ENCODE measurements around the gene KIAA0513. TPM values are rescaled to one million over a fixed set of nuclear protein-coding genes. Genes with fewer than 3 reads are reported as not detected.

KIAA0513 gene
- total and polyA plus RNA-seq, 2 of the 13 experiments (the other 11 are each of a cell fraction or from before 2014, with no cell fraction given), result 1.8 TPM

DNA sequence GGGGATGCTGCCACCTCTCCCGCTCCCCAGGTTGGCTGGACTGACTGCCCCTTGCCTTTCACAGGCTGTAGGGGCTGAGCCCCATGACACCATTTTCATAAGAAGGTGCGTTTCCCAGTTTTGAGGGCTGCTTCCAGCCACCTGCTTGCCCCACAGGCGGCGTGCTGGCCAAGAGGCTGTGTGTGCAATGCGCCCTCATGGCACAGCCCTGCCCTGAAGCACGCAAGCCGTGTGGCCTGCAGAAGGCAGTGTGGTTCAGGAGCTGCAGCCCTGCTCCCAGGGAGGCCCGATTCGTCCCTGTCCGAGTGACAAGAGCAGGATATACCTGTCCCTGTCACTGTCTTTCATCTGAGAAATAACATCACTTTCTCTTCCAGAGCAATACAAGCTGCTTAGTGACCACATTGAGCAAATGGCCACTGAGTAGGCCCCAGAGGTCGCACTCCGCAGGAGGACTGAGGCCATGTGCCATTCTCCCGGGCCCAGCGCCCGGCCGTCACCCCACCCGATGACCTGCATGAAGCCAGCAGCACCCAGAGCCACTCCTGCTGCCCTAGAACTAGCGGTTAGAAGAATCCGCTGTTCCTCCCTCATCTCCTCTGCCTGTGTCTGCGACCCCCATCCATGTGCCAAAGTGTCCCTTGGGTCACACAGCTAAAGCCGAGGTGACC, 60.4 kb downstream of the KIAA0513 start:
- no TSS peak for BruUV-seq (replicated peaks)
- H3K27ac ChIP-seq (ENCODE audit: extremely low read length, insufficient read depth, low read length), result no peak overlapping the region
- H3K9ac ChIP-seq (ENCODE audit: insufficient read depth, low read depth, low read length), result no peak overlapping the region
- ChIA-PET POLR2A (no interaction called here), CTCF (ENCODE audit: low intra/inter-chr PET ratio, low total read pairs) (no interaction called here)
- ATAC-seq (0 out of 3 replicates have a peak, but pooled peaks have one; percentile 7), FAIRE-seq (no peak), DNase-seq (ENCODE audit: low spot score) (no peak)
- WGBS (ENCODE audit: low lambda C conversion rate), result 44% methylated on average over 8 of the region's 21 CpGs
- H3K4me1 ChIP-seq (ENCODE audit: insufficient read depth, low read length), result peaks cover 7% of the 10 kb centered on the region; the same call in 1 of the 2 replicates
- intact Hi-C loops (cut with micrococcal nuclease; ENCODE audit: unreplicated experiment), result loop anchor here (2.0 kb wide), 2 partner anchors 61 to 111 kb away; partner anchors contain the start of gene KIAA0513
- no peaks in the 10 kb centered on the region for H3K79me2 ChIP-seq (ENCODE audit: insufficient read depth, low read length)
- no peak overlapping the region for H2AFZ ChIP-seq (ENCODE audit: low read length)
- no peaks in the 10 kb centered on the region for H3K9me3 ChIP-seq (ENCODE audit: low read length)
- no peaks in the 10 kb centered on the region for H3K36me3 ChIP-seq (replicated peaks in 1 of 2; ENCODE audit: control insufficient read depth in 1 of 2, insufficient read depth in 2 of 2, low read length in 2 of 2)
- in situ Hi-C loops (cut with HindIII; ENCODE audit: extremely low pct_ligation_motif_present, low pct_unique_long_range_greater_than_20kb), result no loop called here
- no peak overlapping the region for H3K4me3 ChIP-seq (replicated peaks in 1 of 3; ENCODE audit: insufficient read depth in 1 of 3, low read depth in 2 of 3, low read length in 3 of 3)
- H3K27me3 ChIP-seq (ENCODE audit: control insufficient read depth in 1 of 2, insufficient read depth in 2 of 2, low read length in 2 of 2), result peaks cover 15 to 81% of the 10 kb centered on the region in 2 experiments
- no peaks in the 10 kb centered on the region; the same call in 1 of the 2 replicates for H4K20me1 ChIP-seq (ENCODE audit: insufficient read depth, low read length)
- TF ChIP-seq ZNF768 (CRISPR knock-in tag; IDR thresholded peaks at IDR 0.05) (0 out of 2 replicates have a peak, but pooled peaks have one; percentile 25), YEATS4 (CRISPR knock-in tag; IDR thresholded peaks at IDR 0.05; ENCODE audit: borderline replicate concordance) (no peak), ZNF572 (CRISPR knock-in tag; IDR thresholded peaks at IDR 0.05) (no peak), RFX1 (IDR thresholded peaks at IDR 0.05) (no peak)
- TF ChIP-seq, protein P1, sequence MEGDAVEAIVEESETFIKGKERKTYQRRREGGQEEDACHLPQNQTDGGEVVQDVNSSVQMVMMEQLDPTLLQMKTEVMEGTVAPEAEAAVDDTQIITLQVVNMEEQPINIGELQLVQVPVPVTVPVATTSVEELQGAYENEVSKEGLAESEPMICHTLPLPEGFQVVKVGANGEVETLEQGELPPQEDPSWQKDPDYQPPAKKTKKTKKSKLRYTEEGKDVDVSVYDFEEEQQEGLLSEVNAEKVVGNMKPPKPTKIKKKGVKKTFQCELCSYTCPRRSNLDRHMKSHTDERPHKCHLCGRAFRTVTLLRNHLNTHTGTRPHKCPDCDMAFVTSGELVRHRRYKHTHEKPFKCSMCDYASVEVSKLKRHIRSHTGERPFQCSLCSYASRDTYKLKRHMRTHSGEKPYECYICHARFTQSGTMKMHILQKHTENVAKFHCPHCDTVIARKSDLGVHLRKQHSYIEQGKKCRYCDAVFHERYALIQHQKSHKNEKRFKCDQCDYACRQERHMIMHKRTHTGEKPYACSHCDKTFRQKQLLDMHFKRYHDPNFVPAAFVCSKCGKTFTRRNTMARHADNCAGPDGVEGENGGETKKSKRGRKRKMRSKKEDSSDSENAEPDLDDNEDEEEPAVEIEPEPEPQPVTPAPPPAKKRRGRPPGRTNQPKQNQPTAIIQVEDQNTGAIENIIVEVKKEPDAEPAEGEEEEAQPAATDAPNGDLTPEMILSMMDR (CRISPR knock-in tag; IDR thresholded peaks at IDR 0.05), result 0 out of 2 replicates have a peak, but pooled peaks have one; percentile 22
- no peak overlapping the region for H3K4me2 ChIP-seq (ENCODE audit: low read depth, low read length)

Data from HepG2 (cell line).